Hepatocyte (in vitro differentiated cells): ENCODE results near the gene MRPL16.
"Not testable (repeated sequence)": the region's sequence is repeated elsewhere in the genome, so short reads cannot be mapped to it uniquely, and the experiment has no call there.

Experiments
- EZH2 ChIP-seq: fragments of 200-600 bp; sonication (generic); IDR thresholded peaks from 2 replicates; pipeline ENCODE4 v1.6.1; 2016; ENCODE audit warnings: antibody characterized with exemption, mild to moderate bottlenecking, borderline replicate concordance
- EZH2phosphoT487 ChIP-seq: fragments of 200-600 bp; sonication (generic); IDR thresholded peaks from one replicate; pipeline ENCODE4 v1.6.1; 2018; ENCODE audit warnings: antibody characterized with exemption, mild to moderate bottlenecking, low read depth, moderate library complexity; ENCODE audit not compliant: unreplicated experiment, severe bottlenecking
- TF ChIP-seq, protein P1 (sequence below): fragments of 200-600 bp; sonication (generic); IDR thresholded peaks from 2 replicates; pipeline ENCODE4 v1.5.1; 2016; ENCODE audit warnings: antibody characterized with exemption, mild to moderate bottlenecking; ENCODE audit not compliant: poor library complexity

DNA sequence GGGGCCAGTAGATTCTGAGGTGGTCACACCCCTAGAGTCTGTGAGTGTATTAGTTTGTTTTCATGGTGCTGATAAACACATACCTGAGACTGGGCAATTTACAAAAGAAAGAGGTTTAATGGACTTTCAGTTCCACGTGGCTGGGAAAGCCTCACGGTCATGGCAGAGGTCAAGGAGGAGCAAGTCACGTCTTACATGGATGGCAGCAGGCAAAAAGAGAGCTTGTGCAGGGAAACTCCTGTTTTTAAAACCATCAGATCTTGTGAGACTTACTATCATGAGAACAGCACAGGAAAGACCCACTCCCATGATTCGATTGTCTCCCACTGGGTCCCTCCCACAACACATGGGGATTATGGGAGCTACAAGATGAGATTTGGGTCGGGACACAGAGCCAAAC lies 26.1 kb downstream of the MRPL16 start:
- TF ChIP-seq, protein P1, sequence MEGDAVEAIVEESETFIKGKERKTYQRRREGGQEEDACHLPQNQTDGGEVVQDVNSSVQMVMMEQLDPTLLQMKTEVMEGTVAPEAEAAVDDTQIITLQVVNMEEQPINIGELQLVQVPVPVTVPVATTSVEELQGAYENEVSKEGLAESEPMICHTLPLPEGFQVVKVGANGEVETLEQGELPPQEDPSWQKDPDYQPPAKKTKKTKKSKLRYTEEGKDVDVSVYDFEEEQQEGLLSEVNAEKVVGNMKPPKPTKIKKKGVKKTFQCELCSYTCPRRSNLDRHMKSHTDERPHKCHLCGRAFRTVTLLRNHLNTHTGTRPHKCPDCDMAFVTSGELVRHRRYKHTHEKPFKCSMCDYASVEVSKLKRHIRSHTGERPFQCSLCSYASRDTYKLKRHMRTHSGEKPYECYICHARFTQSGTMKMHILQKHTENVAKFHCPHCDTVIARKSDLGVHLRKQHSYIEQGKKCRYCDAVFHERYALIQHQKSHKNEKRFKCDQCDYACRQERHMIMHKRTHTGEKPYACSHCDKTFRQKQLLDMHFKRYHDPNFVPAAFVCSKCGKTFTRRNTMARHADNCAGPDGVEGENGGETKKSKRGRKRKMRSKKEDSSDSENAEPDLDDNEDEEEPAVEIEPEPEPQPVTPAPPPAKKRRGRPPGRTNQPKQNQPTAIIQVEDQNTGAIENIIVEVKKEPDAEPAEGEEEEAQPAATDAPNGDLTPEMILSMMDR: not testable (repeated sequence)
- TF ChIP-seq EZH2phosphoT487, EZH2: not testable (repeated sequence)
